Keratinocyte (primary cell): ENCODE data around the gene ANKRD17.

ENCODE experiments used
- EZH2 ChIP-seq: IDR thresholded peaks from one replicate; pipeline ENCODE4 v1.6.1; 2012; ENCODE audit warnings: inconsistent platforms, mild to moderate bottlenecking, low read length, moderate library complexity
- TF ChIP-seq, protein P1 (sequence below), 3 experiments: IDR thresholded peaks in 1 of 3; conservative IDR thresholded peaks in 1 of 3; optimal IDR thresholded peaks in 1 of 3; 2 replicates in 2 of 3; 3 replicates in 1 of 3; pipeline versions ENCODE3 to v1.5.1; 2011; ENCODE audit warnings: low read length in 3 of 3, mild to moderate bottlenecking in 3 of 3, moderate library complexity in 2 of 3, control low read depth in 1 of 3, inconsistent platforms in 1 of 3; ENCODE audit not compliant: insufficient read depth in 2 of 3; ENCODE audit errors: extremely low read depth in 1 of 3

GRCh38 chr4:73251384-73251783 lies 7.2 kb downstream of the ANKRD17 start:
- TF ChIP-seq, protein P1, sequence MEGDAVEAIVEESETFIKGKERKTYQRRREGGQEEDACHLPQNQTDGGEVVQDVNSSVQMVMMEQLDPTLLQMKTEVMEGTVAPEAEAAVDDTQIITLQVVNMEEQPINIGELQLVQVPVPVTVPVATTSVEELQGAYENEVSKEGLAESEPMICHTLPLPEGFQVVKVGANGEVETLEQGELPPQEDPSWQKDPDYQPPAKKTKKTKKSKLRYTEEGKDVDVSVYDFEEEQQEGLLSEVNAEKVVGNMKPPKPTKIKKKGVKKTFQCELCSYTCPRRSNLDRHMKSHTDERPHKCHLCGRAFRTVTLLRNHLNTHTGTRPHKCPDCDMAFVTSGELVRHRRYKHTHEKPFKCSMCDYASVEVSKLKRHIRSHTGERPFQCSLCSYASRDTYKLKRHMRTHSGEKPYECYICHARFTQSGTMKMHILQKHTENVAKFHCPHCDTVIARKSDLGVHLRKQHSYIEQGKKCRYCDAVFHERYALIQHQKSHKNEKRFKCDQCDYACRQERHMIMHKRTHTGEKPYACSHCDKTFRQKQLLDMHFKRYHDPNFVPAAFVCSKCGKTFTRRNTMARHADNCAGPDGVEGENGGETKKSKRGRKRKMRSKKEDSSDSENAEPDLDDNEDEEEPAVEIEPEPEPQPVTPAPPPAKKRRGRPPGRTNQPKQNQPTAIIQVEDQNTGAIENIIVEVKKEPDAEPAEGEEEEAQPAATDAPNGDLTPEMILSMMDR (optimal IDR thresholded peaks at IDR 0.05 in 1 of 3, IDR thresholded peaks at IDR 0.05 in 1 of 3, conservative IDR thresholded peaks at IDR 0.05 in 1 of 3; ENCODE audit: extremely low read depth in 1 of 3, insufficient read depth in 2 of 3, low read length in 3 of 3) = no peak
- no peak for TF ChIP-seq EZH2
